PC-9 (cell line): ENCODE results near the gene RBFOX2. TPM values are rescaled to one million over a fixed set of nuclear protein-coding genes. Genes with fewer than 3 reads are reported as not detected.

Source experiments
- BruUV-seq: library from RNA; stranded (reverse); fragments of 400-500 nt; replicated peaks from 2 replicates; lab custom pipeline; 2021; lab: Mats Ljungman, UMichigan
- CTCF ChIA-PET: fragments of 300-600 bp; sonication (Branson Sonifier 250); formaldehyde crosslinking; loops from one replicate; lab custom pipeline; 2022; ENCODE audit warnings: antibody characterized with exemption; lab: Charles Lee
- POLR2A ChIA-PET: fragments of 300-600 bp; sonication (Branson Sonifier 250); formaldehyde crosslinking; loops from one replicate; lab custom pipeline; 2022; ENCODE audit warnings: antibody characterized with exemption; ENCODE audit not compliant: unreplicated experiment; lab: Charles Lee
- DNase-seq, 2 experiments: peaks; one replicate each; pipeline versions ENCODE4 v3.0.0 to v3.0.0-alpha.2; 2015 to 2022; ENCODE audit warnings: mixed read lengths in 1 of 2
- H2AFZ ChIP-seq: fragments of 200-600 bp; sonication (generic); 2 replicates; pipeline ENCODE4 v1.8.1; 2017; ENCODE audit warnings: antibody characterized with exemption
- H3F3A ChIP-seq: fragments of 200-600 bp; sonication (generic); 2 replicates; pipeline ENCODE4 v1.8.1; 2017; ENCODE audit warnings: antibody characterized with exemption, mild to moderate bottlenecking, low read depth; ENCODE audit not compliant: insufficient read depth
- H3K27ac ChIP-seq: fragments of 200-600 bp; sonication (generic); 2 replicates; pipeline ENCODE4 v1.6.1; 2016; ENCODE audit warnings: mixed run types
- H3K27me3 ChIP-seq: fragments of 200-600 bp; sonication (generic); 2 replicates; pipeline ENCODE4 v1.6.1; 2016; ENCODE audit warnings: low read depth, mixed run types; ENCODE audit not compliant: insufficient read depth
- H3K36me3 ChIP-seq: fragments of 200-600 bp; sonication (generic); 2 replicates; pipeline ENCODE4 v1.6.1; 2016; ENCODE audit warnings: low read depth, mixed run types
- H3K4me1 ChIP-seq: fragments of 200-600 bp; sonication (generic); replicated peaks from 2 replicates; pipeline ENCODE4 v1.6.1; 2016; ENCODE audit warnings: mixed run types; ENCODE audit not compliant: insufficient read depth
- H3K4me2 ChIP-seq: fragments of 200-600 bp; sonication (generic); 2 replicates; pipeline ENCODE4 v1.6.1; 2017; ENCODE audit warnings: mixed run types
- H3K4me3 ChIP-seq: fragments of 200-600 bp; sonication (generic); 2 replicates; pipeline ENCODE4 v1.6.1; 2016; ENCODE audit warnings: mixed run types
- H3K79me2 ChIP-seq: fragments of 200-600 bp; sonication (generic); 2 replicates; pipeline ENCODE4 v1.6.1; 2017; ENCODE audit warnings: low read depth, mixed run types
- H3K9me2 ChIP-seq: fragments of 200-600 bp; sonication (generic); 2 replicates; pipeline ENCODE4 v1.8.1; 2017; ENCODE audit warnings: mild to moderate bottlenecking; ENCODE audit not compliant: insufficient read depth
- H3K9me3 ChIP-seq: fragments of 200-600 bp; sonication (generic); 2 replicates; pipeline ENCODE4 v1.8.1; 2016; ENCODE audit warnings: low read depth; ENCODE audit not compliant: insufficient read depth
- H4K20me1 ChIP-seq: fragments of 200-600 bp; sonication (generic); 2 replicates; pipeline ENCODE4 v1.8.1; 2017; ENCODE audit not compliant: insufficient read depth
- EZH2 ChIP-seq: fragments of 200-600 bp; sonication (generic); IDR thresholded peaks from 2 replicates; pipeline ENCODE4 v1.8.0; 2017; ENCODE audit warnings: antibody characterized with exemption, low read depth
- intact Hi-C: fragments of 100-400 bp; cut with micrococcal nuclease; formaldehyde crosslinking; loops from one replicate; pipeline ENCODE4 v1.10.0; 2022; ENCODE audit not compliant: unreplicated experiment
- total RNA-seq: library from RNA; stranded (reverse); gene quantifications from 2 replicates; pipeline ENCODE4 v1.2.3, GENCODE V29; 2021
- TF ChIP-seq, protein P1 (sequence below): fragments of 200-600 bp; sonication (generic); conservative IDR thresholded peaks from 2 replicates; pipeline ENCODE4 v1.6.1; 2017; ENCODE audit warnings: mixed run types, antibody characterized with exemption, mild to moderate bottlenecking, moderate library complexity

RBFOX2 gene
- total RNA-seq, 1 experiment from 2014 or later: 109 TPM

DNA sequence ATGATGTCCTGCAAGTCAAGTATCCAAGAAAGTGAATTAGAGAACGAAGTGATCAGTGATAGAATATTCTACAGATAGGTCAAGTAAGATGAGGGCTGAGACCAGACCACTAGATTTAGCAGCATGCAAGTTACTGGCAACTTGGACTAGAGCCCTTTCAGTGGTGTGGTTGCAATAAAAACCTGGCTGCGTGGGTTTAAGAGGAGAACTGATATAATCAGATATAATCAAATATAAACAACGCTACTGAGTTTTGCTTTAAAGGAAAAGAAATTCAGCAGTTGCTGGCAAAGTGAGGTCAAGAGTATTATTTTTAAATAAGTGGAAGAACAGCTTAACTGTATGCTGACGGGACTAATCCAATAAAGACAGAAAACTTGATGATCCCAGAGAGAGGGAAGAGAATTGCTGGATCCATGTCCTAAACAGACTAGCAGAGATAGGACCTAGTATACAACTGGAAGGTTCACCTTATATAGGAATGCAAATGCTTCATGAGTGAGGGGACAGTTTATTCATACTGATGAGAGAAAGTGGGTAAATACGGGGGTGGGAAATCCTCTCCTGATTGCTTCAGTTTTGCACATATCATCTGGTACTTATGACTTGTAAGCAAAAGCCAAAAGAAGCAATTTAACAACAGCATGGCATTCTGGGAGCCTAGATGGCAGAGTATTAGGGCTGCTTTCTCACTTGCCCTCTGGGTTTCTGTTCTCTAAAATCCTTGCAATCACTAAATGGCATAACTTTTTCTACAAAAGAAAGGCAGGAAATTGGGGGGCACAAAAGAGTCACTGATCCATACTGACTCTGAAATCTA, 146.2 kb downstream of the RBFOX2 start:
- peaks cover 4% of the 10 kb centered on the region; the same call in 1 of the 2 replicates for H4K20me1 ChIP-seq

DNA sequence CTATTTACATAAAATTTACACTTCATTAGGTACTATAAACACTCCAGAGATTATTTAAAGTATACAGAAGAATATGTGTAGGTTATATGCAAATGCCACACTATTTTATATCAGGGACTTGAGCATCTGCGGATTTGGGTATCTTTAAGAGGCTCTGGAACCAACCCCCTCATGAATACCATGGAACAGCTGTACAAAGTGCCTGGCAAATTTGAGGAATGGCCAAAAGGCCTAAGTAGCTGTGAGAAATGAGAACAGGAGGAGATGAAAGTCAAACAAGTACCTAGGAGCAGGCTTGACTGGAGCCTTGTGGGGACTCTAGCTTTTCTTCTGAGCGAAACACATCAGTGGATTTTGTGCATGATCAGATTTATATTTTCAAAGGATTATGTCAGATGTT, 149.3 kb downstream of the RBFOX2 start:
- DNase-seq: no peak
- ChIA-PET CTCF (no interaction called here), POLR2A (interaction anchor here (0.5 to 0.6 kb wide), 2 partner anchors 23 to 43 kb away, joined by 3 to 5 read pairs; no protein-coding TSS in a partner anchor)
- Histone ChIP-seq H3K36me3 (0 out of 2 replicates have a peak, but pooled peaks cover 15% of the 10 kb centered on the region), H3K27me3 (no peaks in the 10 kb centered on the region), H4K20me1 (0 out of 2 replicates have a peak, but pooled peaks cover 4% of the 10 kb centered on the region), H3K4me1 (peaks cover 19% of the 10 kb centered on the region), H2AFZ (no peak overlapping the region), H3K4me3 (no peak overlapping the region), H3K9me3 (no peaks in the 10 kb centered on the region), H3F3A (peaks cover 28% of the 10 kb centered on the region; the same call in 1 of the 2 replicates), H3K9me2 (no peaks in the 10 kb centered on the region), H3K4me2 (no peak overlapping the region), H3K27ac (no peak overlapping the region), H3K79me2 (peaks cover 96% of the 10 kb centered on the region)
- intact Hi-C loops: no loop called here
- TF ChIP-seq, protein P1, sequence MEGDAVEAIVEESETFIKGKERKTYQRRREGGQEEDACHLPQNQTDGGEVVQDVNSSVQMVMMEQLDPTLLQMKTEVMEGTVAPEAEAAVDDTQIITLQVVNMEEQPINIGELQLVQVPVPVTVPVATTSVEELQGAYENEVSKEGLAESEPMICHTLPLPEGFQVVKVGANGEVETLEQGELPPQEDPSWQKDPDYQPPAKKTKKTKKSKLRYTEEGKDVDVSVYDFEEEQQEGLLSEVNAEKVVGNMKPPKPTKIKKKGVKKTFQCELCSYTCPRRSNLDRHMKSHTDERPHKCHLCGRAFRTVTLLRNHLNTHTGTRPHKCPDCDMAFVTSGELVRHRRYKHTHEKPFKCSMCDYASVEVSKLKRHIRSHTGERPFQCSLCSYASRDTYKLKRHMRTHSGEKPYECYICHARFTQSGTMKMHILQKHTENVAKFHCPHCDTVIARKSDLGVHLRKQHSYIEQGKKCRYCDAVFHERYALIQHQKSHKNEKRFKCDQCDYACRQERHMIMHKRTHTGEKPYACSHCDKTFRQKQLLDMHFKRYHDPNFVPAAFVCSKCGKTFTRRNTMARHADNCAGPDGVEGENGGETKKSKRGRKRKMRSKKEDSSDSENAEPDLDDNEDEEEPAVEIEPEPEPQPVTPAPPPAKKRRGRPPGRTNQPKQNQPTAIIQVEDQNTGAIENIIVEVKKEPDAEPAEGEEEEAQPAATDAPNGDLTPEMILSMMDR: no peak
- TF ChIP-seq EZH2: no peak
- no TSS peak for BruUV-seq

More for the DNA sequence above, 146.2 kb downstream of the RBFOX2 start:
- peak overlapping the region; percentile 20 for H3K4me2 ChIP-seq
- H3K36me3 ChIP-seq: no peaks in the 10 kb centered on the region
- no peak overlapping the region for H2AFZ ChIP-seq
- no peak for TF ChIP-seq EZH2
- TF ChIP-seq, protein P1: no peak
- peaks cover 32% of the 10 kb centered on the region for H3K4me1 ChIP-seq
- ChIA-PET CTCF (no interaction called here), POLR2A (no interaction called here)
- no peaks in the 10 kb centered on the region for H3K27me3 ChIP-seq
- H3K4me3 ChIP-seq: no peak overlapping the region
- H3K9me2 ChIP-seq: no peaks in the 10 kb centered on the region
- peaks cover 39% of the 10 kb centered on the region; the same call in 1 of the 2 replicates for H3F3A ChIP-seq
- peaks cover 91% of the 10 kb centered on the region for H3K79me2 ChIP-seq
- BruUV-seq: no TSS peak
- intact Hi-C loops: no loop called here
- H3K9me3 ChIP-seq: no peaks in the 10 kb centered on the region
- DNase-seq: no peak
- peak overlapping the region; percentile 44; the same call in 1 of the 2 replicates for H3K27ac ChIP-seq

DNA sequence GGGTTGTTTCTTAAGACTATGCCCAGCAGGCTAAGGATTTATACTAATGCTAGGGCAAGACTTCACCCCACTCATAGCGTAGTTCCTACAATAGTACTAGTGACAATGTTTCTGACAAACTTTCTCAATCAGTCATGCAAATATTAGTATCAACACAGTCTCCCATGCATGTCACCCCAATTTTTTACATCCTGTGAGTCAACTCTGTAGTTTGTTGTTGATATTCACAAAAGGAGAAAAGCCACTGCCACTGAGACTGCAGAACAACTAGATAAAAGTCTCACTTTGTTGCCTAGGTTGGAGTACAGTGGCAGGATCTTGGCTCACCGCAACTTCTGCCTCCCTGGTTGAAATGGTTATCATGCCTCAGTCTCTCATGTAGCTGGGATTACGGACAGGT, 155.2 kb downstream of the RBFOX2 start:
- Histone ChIP-seq H3K36me3 (0 out of 2 replicates have a peak, but pooled peaks cover 15% of the 10 kb centered on the region), H3K9me3 (no peaks in the 10 kb centered on the region), H3F3A (no peaks in the 10 kb centered on the region), H3K79me2 (peaks cover 94% of the 10 kb centered on the region), H3K4me1 (no peaks in the 10 kb centered on the region; the same call in 1 of the 2 replicates), H3K27ac (no peak overlapping the region), H3K27me3 (no peaks in the 10 kb centered on the region), H3K4me3 (no peak overlapping the region), H3K9me2 (no peaks in the 10 kb centered on the region), H2AFZ (no peak overlapping the region), H4K20me1 (0 out of 2 replicates have a peak, but pooled peaks cover 5% of the 10 kb centered on the region), H3K4me2 (no peak overlapping the region)
- ChIA-PET POLR2A (no interaction called here), CTCF (no interaction called here)
- BruUV-seq: no TSS peak
- no peak for DNase-seq
- TF ChIP-seq, protein P1: no peak
- TF ChIP-seq EZH2: no peak
- intact Hi-C loops: no loop called here
